Fibroblast of lung (primary cell): Measurements from ENCODE around the gene PDXK. TPM values are rescaled to one million over a fixed set of nuclear protein-coding genes. Genes with fewer than 3 reads are reported as not detected.
A peak's percentile ranks its signal among the peaks of the same experiment; 100 is the strongest.
"Not testable (repeated sequence)": the region's sequence is repeated elsewhere in the genome, so short reads cannot be mapped to it uniquely, and the experiment has no call there.

Source experiments
- DNase-seq, 2 donors: peaks; one replicate each; pipeline versions ENCODE4 v3.0.0 to v3.0.0-alpha.2; 2010; ENCODE audit warnings: low read depth in 2 of 2
- H2AFZ ChIP-seq: 2 replicates; pipeline ENCODE4 v1.5.1; 2012; ENCODE audit warnings: low read length, control low read depth, inconsistent platforms
- H3K27ac ChIP-seq: 2 replicates; pipeline ENCODE4 v1.5.1; 2011; ENCODE audit warnings: low read length, control low read depth; ENCODE audit not compliant: insufficient read depth
- H3K27me3 ChIP-seq: 2 replicates; pipeline ENCODE4 v1.5.1; 2011; ENCODE audit warnings: mild to moderate bottlenecking, low read length; ENCODE audit not compliant: control insufficient read depth, insufficient read depth
- H3K36me3 ChIP-seq: 2 replicates; pipeline ENCODE4 v1.5.1; 2011; ENCODE audit warnings: low read length; ENCODE audit not compliant: control insufficient read depth, insufficient read depth
- H3K4me1 ChIP-seq: 2 replicates; pipeline ENCODE4 v1.5.1; 2011; ENCODE audit warnings: low read length; ENCODE audit not compliant: control insufficient read depth, insufficient read depth; ENCODE audit errors: extremely low read depth
- H3K4me2 ChIP-seq: 2 replicates; pipeline ENCODE4 v1.5.1; 2011; ENCODE audit warnings: low read length, control low read depth; ENCODE audit not compliant: insufficient read depth; ENCODE audit errors: extremely low read depth
- H3K4me3 ChIP-seq, 4 experiments: fragments of 200-600 bp in 1 of 4; sonication (generic) in 1 of 4; replicated peaks in 1 of 4; 2 replicates each; pipeline ENCODE4 v1.5.1; 2011 to 2016; ENCODE audit warnings: low read length in 4 of 4, low read depth in 3 of 4, mild to moderate bottlenecking in 3 of 4, control low read depth in 2 of 4, inconsistent platforms in 1 of 4, mixed read lengths in 1 of 4; ENCODE audit not compliant: insufficient read depth in 1 of 4; ENCODE audit errors: control extremely low read depth in 1 of 4
- H3K79me2 ChIP-seq: 2 replicates; pipeline ENCODE4 v1.5.1; 2012; ENCODE audit warnings: mild to moderate bottlenecking, low read length, inconsistent platforms; ENCODE audit not compliant: control insufficient read depth, insufficient read depth
- H3K9ac ChIP-seq: 2 replicates; pipeline ENCODE4 v1.5.1; 2011; ENCODE audit warnings: mild to moderate bottlenecking, low read length, control low read depth; ENCODE audit not compliant: insufficient read depth
- H3K9me3 ChIP-seq: 2 replicates; pipeline ENCODE4 v1.5.1; 2012; ENCODE audit warnings: low read depth, low read length; ENCODE audit not compliant: control insufficient read depth, insufficient read depth
- H4K20me1 ChIP-seq: 2 replicates; pipeline ENCODE4 v1.5.1; 2011; ENCODE audit warnings: low read length; ENCODE audit not compliant: control insufficient read depth, insufficient read depth; ENCODE audit errors: extremely low read depth
- CTCF ChIP-seq, 2 donors: IDR thresholded peaks in 1 of 2; conservative IDR thresholded peaks in 1 of 2; 1 replicate in 1 of 2; 2 replicates in 1 of 2; pipeline ENCODE4 v1.5.1; 2011 to 2012; ENCODE audit warnings: low read length in 2 of 2, control low read depth in 1 of 2, inconsistent platforms in 1 of 2, low read depth in 1 of 2, mild to moderate bottlenecking in 1 of 2
- EZH2 ChIP-seq: IDR thresholded peaks from 2 replicates; pipeline ENCODE4 v1.5.1; 2012; ENCODE audit warnings: low read length, control low read depth, mild to moderate bottlenecking; ENCODE audit errors: missing control alignments
- polyA plus RNA-seq, 2 donors: library from polyadenylated mRNA; depleted of rRNA in 1 of 2; stranded (reverse) in 1 of 2; unstranded in 1 of 2; fragments of >200 nt; gene quantifications; 2 replicates each; pipeline ENCODE4 v1.2.1, GENCODE V29; 2011 to 2012; ENCODE audit warnings: missing spikeins in 1 of 2
- total RNA-seq: library from RNA; depleted of rRNA; stranded (reverse); fragments of >200 nt; gene quantifications from 2 replicates; pipeline ENCODE4 v1.2.1, GENCODE V29; 2014

The PDXK gene
- total and polyA plus RNA-seq, 2 donors (not counting 1 experiment from before 2014, with no cell fraction given) = 47.4 to 146 TPM

GRCh38 chr21:43712268-43712942, 6.5 kb upstream of the PDXK start:
- Histone ChIP-seq H3K4me1 (no peaks in the 10 kb centered on the region), H3K79me2 (no peaks in the 10 kb centered on the region), H3K9ac (no peak overlapping the region), H3K36me3 (no peaks in the 10 kb centered on the region), H4K20me1 (no peaks in the 10 kb centered on the region), H3K4me2 (peak overlapping the region; percentile 5), H3K27ac (no peak overlapping the region), H3K27me3 (no peaks in the 10 kb centered on the region), H2AFZ (no peak overlapping the region), H3K4me3 (no peak overlapping the region), H3K9me3 (no peaks in the 10 kb centered on the region)
- TF ChIP-seq CTCF (conservative IDR thresholded peaks at IDR 0.05 in 1 of 2, IDR thresholded peaks at IDR 0.05 in 1 of 2; ENCODE audit: low read depth in 1 of 2, low read length in 2 of 2) = no peak
- no peak for TF ChIP-seq EZH2
- DNase-seq = peak in 1 of 2 donors; percentile 84

GRCh38 chr21:43713123-43713522, 5.8 kb upstream of the PDXK start:
- not testable (repeated sequence) for H3K4me3 ChIP-seq, H3K36me3 ChIP-seq, H3K4me2 ChIP-seq, H2AFZ ChIP-seq, H3K27ac ChIP-seq, H3K9me3 ChIP-seq, DNase-seq, H3K27me3 ChIP-seq, H4K20me1 ChIP-seq, H3K79me2 ChIP-seq, H3K9ac ChIP-seq, H3K4me1 ChIP-seq

DNA sequence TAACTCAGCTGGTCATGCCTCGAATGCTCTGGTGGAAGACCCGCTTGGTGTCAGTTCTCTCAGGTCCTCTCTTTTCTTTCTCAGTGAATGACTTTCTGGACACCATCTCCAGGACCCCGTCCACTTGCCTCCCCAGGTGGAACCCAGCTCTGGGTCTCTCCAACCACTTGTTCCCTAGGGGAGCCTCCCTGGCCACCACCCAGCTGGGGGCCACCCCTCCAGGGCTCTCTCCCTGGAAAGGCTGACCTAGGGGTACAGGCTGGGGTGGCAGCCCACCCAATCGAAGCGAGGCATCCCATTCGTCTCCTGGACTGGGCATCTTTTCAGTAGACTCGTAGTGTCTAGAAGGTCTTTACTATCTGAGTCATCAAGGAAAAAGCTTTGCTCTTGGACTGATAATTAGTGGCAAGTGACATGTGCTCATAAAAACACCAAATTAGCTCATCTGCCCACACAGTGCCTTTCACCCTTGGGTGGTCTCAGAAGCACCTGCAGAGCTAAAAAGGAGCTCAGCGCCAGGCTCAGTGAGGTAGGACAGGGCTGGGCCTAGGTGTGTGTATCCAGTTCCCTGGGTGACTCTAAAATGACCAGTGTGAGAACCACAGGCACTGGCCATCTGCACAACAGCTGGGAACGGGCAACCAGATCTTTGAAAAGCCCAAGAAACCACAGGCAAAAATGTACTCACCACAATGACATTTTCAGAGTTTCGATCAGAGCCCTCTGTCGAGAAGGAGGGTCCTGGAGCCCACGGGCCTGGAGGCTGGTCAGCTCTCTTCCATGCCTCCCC, 2.4 kb upstream of the PDXK start:
- no peaks in the 10 kb centered on the region for H3K27me3 ChIP-seq
- no peaks in the 10 kb centered on the region for H4K20me1 ChIP-seq
- no peak for TF ChIP-seq EZH2
- TF ChIP-seq CTCF (conservative IDR thresholded peaks at IDR 0.05 in 1 of 2, IDR thresholded peaks at IDR 0.05 in 1 of 2; ENCODE audit: low read depth in 1 of 2, low read length in 2 of 2) = no peak
- no peak overlapping the region for H3K9ac ChIP-seq
- DNase-seq = peak in 1 of 2 donors; percentile 69
- H3K27ac ChIP-seq = no peak overlapping the region
- H2AFZ ChIP-seq = no peak overlapping the region
- no peak overlapping the region for H3K4me3 ChIP-seq
- peaks cover 5% of the 10 kb centered on the region for H3K4me1 ChIP-seq
- peaks cover 24% of the 10 kb centered on the region for H3K79me2 ChIP-seq
- H3K36me3 ChIP-seq = no peaks in the 10 kb centered on the region
- H3K9me3 ChIP-seq = no peaks in the 10 kb centered on the region
- no peak overlapping the region for H3K4me2 ChIP-seq
